Measurements from ENCODE around the gene FRMD4A.

Gene FRMD4A

DNA sequence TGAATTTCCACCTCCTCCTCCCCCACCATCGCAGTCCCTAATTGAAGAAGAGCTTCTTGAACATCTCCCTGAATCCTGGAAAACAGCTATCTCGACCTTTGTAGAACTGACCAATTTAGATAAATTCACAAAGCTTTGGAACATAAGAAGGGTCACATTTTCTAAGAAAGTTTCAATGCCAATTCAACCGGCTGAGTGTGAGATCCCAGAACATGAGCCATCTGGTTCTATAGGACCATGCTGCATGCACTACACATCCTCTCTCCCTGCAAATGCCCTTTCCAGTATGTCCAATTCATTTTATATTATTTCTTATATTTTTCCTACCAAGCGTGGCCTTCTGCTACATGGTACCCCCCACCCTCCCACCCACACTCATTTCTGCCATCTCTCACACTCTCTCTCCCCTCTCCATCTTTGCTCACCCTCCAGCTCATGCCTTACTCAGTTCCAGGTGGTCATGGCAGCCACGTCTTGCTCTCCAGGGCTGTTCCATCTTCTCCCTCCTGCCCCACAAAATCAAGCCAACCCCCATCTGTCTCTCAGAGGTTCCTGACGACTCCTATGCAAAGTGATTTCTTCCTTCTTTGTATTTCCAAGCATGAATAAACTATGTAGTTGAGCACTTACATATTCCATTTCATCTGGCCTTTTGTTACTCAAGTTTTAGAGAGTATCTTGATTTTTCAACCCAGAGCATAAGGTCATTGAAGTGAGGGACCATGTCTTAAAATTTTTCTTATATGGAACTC lies 19.3 kb downstream of the FRMD4A start:
- TF ChIP-seq CTCF (IDR thresholded peaks at IDR 0.05; ENCODE audit: low read depth, low read length): no peak

DNA sequence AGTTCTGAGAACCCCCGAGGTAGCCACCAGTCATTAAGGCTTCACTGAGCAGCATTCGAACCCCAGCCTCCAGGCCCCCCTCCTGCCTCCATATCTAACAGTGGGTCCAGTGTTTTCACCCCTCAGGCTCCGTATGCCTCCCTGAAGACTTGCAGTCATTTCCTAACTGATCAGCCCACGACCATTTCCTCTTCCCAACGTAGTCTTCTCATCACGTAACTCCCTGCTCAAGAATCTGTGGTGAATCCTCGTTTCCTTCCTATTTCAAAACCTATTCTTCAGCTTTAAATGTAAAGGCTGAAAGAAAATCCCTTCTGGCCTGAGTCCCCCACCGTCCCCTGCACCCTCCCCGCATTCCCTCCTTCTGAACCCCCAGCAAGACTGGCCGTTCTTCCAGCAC lies 21.1 kb downstream of the FRMD4A start:
- no peak for DNase-seq (ENCODE audit: extremely low read depth, low read depth)
- no peak for TF ChIP-seq CTCF (IDR thresholded peaks at IDR 0.05; ENCODE audit: low read depth, low read length)

More for the DNA sequence above, 19.3 kb downstream of the FRMD4A start:
- DNase-seq (ENCODE audit: extremely low read depth, low read depth): no peak

GRCh38 chr10:14306190-14306589 lies 24.5 kb downstream of the FRMD4A start:
- TF ChIP-seq CTCF (IDR thresholded peaks at IDR 0.05; ENCODE audit: low read depth, low read length): no peak

DNA sequence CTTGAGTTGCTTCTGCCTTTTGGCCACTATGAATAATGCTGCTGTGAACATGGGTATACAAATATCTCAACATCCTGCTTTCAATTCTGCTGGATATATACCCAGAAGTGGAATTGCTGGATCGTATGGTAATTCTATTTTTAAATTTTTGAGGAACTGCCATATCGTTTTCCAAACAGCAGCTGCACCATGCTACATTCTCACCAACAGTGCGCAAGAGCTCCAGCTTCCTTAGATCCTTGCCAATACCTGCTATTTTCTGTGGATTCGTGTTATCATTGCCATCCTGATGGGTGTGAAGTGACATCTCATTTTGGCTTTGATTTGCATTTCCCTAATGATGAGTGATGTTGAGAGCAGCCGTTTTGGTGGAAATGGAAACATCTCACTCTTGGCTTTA lies 26.7 kb downstream of the FRMD4A start:
- no peak for TF ChIP-seq CTCF (IDR thresholded peaks at IDR 0.05; ENCODE audit: low read depth, low read length)

More at GRCh38 chr10:14306190-14306589, 24.5 kb downstream of the FRMD4A start:
- no peak for DNase-seq (ENCODE audit: extremely low read depth, low read depth)

GRCh38 chr10:14302035-14302434 lies 28.7 kb downstream of the FRMD4A start:
- TF ChIP-seq CTCF (IDR thresholded peaks at IDR 0.05; ENCODE audit: low read depth, low read length): peak; percentile 50
- DNase-seq (ENCODE audit: extremely low read depth, low read depth): no peak

More for the DNA sequence above, 26.7 kb downstream of the FRMD4A start:
- DNase-seq (ENCODE audit: extremely low read depth, low read depth): no peak

DNA sequence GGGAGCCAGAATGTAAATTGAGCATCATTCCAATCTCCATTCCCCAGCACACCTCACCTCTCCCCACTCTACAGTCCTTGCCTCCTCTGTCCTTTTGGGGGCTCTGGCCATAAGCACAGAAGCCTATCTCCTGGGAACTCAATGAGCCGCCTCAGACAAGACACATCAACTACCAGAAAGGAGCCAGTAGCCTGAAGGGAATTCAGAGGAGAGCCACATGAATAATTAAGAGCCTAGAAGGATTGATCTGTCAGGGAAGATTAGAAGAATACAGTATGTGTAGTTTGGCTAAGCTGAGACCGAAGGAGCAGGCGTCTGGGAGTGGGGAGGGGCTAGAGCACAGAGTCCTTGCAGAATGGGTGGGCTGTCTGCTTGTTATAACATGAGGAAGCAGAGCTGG lies 31.2 kb downstream of the FRMD4A start:
- TF ChIP-seq CTCF (IDR thresholded peaks at IDR 0.05; ENCODE audit: low read depth, low read length): no peak
- no peak for DNase-seq (ENCODE audit: extremely low read depth, low read depth)

DNA sequence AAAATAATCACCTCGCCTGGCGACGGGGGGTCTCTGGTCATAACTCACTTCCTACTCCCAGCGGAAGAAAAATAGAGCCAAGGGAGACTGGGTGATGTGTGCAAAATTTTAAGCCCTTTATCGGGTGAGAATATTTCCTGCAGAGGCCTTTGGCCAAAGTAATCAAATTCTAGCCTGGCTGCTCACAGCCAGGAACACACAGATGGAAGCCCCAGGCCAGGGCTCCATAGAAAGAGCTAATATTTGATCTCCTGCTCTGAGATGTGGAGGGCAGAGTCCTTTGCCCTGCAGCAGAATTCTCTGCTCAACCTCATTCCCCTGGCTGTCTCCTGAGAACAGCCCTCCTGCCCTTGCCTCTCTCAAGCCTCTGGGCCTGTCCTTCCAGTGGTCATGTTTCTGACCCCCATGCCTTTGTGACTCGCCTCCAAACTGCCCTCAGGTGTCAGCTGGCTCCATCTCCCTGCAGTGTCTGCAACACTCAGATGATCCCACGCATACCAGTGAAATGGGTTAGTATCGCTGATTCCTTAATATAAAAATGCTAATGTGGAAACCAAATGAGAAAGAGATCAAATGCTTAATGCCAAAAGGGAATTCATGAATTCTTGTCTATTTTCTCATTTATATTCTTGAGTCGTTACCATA lies 34.5 kb downstream of the FRMD4A start:
- TF ChIP-seq CTCF (IDR thresholded peaks at IDR 0.05; ENCODE audit: low read depth, low read length): no peak
- DNase-seq (ENCODE audit: extremely low read depth, low read depth): no peak

All from AG09319 (cell line).